Kidney capillary endothelial cell (primary cell): ENCODE results near the gene NBEA.
"Not testable (repeated sequence)": the region's sequence is repeated elsewhere in the genome, so short reads cannot be mapped to it uniquely, and the experiment has no call there.

Experiments
- DNase-seq: peaks from one replicate; pipeline ENCODE4 v3.0.0-alpha.2; 2018; ENCODE audit warnings: low spot score

The NBEA gene

DNA sequence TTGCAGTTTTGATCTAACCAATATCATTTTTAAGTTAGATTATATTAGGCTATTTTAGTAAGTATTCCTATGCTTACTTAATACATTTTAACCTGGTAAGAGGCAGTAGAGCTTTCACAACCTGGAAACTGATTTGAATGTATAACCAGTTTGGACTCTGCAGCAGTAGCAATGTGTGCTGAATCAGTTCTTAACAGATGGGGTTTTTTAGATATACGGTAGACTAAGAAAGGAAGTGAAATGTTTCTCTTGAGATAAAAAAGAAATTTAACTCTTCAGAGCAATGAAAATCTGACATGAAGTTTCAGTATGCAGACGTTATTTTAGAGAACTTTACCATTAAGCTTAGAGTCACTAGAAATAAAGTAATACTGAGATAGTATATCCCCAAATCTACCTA, 2.7 kb downstream of the NBEA start:
- no peak for DNase-seq

DNA sequence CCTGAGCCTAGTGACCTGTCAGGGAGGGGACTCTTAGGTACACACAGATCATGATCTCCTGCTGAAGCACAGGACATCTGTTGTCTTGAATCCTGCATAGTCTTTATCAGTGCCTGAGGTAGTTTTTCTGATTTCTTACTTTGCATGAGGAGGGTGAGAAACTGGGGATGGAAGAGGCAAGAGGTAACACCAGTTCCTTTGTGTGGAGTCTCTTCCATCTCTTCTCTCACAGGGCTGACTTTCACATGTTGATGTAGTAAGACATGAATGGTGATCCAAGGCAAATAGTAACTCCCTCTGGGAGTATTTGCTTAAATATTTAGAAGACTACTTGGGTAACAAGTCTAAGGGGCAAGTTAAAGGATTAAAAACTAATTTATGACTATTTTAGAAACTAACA, 9.5 kb downstream of the NBEA start:
- no peak for DNase-seq

GRCh38 chr13:34959489-34959888, 17.4 kb downstream of the NBEA start:
- DNase-seq, result no peak

DNA sequence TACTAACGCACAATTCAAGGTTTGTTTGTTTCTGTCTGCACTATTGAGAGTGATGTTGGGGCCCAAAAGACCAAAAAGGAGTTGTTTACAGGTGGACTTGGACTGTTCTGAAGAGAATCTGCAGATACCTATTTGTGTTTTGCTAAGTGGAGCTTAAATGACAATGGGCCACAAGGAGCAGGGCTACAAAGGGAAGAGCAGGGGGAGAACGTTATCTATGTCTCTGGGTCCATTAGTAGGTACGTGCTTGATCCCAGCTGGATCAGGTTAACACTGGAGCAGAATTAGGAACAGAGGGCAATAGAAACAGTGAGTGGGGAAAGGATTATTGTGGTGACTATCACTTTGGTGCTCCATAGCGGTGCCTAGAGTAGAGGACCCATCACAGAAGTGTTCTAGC, 22.5 kb downstream of the NBEA start:
- DNase-seq, result no peak

DNA sequence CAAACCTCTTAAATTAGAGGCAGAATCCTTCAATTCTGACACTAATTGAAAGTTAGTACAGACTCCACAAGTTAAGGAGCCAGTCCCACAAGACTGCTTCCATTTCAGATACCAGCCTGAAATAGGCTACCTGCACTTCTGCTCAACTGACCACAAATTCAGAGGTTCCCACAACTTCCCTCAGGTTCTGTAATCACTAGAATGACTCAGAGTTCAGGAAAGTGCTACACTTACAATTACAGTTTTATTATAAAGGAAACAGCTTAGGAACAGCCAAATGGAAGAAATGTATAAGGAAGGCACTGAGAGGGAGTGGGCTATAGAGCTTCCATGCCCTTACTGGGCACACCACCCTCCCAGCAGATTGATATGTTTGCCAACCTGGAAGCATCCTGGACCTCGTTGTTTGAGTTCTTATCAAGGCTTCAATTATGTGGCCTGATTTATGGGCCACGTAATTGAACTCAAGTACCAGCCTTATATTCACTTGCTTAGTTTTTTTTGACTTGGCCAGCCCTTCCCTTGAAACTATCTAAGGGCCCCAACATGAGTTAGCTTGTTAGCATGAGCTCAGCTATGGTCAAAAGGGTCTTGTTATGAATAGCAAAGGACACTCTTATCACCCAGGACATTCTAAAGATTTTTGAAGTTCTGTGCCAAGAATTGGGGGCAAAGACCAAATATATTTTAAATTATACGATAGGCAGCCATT, 25.9 kb downstream of the NBEA start:
- no peak for DNase-seq

- not testable (repeated sequence) for DNase-seq
Observed at GRCh38 chr13:34969539-34969938, 27.5 kb downstream of the NBEA start.

GRCh38 chr13:34970961-34971360, 28.9 kb downstream of the NBEA start:
- no peak for DNase-seq

DNA sequence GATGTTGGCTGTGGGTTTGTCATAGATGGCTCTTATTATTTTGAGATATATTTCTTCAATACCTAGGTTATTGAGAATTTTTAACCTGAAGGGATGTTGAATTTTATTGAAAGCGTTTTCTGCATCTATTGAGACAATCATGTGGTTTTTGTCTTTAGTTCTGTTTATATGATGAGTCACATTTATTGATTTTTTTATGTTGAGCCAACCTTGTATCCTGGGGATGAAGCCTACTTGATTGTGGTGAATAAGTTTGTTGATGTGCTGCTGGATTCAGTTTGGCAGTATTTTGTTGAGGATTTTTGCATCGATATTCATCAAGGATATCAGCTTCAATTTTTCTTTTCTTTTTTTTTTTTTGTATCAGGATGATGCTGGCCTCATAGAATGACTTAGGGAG, 29.4 kb downstream of the NBEA start:
- DNase-seq, result no peak

DNA sequence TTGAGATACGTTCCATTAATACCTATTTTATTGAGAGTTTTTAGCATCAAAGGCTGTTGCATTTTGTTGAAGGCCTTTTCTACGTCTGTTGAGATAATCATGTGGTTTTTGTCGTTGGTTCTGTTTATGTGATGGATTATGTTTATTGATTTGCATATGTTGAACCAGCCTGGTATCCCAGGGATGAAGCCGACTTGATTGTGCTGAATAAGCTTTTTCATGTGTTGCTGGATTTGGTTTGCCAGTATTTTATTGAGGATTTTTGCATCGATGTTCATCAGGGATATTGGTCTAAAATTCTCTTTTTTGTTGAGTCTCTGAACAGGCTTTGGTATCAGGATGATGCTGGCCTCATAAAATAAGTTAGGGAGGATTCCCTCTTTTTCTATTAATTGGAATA, 43.1 kb downstream of the NBEA start:
- not testable (repeated sequence) for DNase-seq

GRCh38 chr13:34988330-34988791, 46.3 kb downstream of the NBEA start:
- DNase-seq, result no peak

GRCh38 chr13:34990399-34991214, 48.5 kb downstream of the NBEA start:
- no peak for DNase-seq

DNA sequence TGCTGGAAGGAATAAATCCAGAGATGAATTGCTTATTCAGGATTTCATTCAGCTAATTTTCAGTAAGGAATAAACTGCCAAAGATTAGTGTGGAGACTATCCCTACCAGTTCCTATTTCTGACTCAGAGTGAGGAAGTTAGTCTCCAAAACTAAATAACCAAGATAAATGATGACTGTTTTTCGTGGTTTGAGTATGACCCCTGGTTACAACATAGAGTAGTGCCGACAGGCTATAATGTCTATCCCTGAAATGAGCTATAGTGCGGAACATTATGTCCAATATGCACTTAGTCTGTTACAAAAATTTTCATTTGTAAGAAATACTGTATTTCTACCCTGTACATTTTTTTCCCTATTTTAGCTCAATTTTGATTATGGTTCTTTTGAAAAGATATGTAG, 51.4 kb downstream of the NBEA start:
- no peak for DNase-seq

DNA sequence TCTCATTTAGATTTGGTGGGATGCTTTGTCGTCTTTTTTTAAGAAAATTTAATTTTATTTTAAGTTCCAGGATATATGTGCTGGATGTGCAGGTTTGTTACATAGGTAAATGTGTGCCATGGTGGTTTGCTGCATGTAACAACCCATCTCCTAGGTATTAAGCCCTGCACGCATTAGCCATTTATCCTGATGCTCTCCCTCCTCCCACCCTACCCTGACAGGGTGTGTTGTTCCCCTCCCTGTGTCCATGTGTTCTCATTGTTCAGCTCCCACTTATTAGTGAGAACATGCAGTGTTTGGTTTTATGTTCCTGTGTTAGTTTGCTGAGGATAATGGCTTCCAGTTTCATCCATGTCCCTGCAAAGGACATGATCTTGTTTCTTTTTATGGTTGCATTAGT, 61.7 kb downstream of the NBEA start:
- not testable (repeated sequence) for DNase-seq

- no peak for DNase-seq
Observed at GRCh38 chr13:35005051-35005450, 63.0 kb downstream of the NBEA start.

- DNase-seq, result no peak
Observed at GRCh38 chr13:35014606-35015213, 72.6 kb downstream of the NBEA start.

GRCh38 chr13:35016362-35017112, 74.5 kb downstream of the NBEA start:
- no peak for DNase-seq

DNA sequence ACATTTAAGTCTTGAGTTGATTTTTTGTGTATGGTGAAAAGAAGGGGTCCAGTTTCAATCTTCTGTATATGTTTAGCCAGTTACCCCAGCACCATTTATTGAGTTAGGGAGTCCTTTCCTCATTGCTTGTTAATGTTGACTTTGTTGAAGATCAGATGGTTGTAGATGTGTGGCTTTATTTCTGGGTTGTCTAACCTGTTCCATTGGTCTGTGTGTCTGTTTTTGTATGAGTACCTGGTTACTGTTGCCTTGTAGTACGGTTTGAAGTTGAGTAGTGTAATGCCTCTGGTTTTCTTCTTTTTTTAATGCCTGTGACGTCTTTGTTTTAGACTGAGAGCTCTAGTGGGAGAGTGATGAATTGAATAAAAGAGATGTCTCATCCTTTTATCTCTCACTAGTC, 83.2 kb downstream of the NBEA start:
- no peak for DNase-seq

DNA sequence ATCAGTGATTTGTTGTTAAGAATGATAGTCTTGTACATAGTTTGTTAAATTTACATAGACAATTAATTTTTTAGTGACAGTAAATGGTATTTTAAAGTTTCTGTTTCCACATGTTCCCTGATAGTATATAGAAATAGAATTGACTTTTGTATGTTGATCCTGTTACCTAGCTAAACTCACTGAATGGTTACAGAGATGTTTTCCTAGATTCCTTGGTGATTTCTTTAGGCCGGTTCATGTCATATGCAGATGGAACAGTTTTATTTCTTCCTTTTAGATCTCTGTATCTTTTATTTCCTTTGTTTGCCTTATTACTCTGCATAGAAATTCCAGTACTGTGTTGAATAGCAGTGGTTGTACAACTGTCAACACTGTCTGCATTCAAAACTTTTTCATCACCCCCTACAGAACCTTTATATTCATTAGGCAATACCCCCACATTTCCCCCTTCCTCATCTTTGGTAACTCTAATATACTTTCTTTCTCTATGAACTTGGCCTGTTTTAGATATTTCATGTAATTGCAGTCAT, 86.3 kb downstream of the NBEA start:
- DNase-seq, result no peak

DNA sequence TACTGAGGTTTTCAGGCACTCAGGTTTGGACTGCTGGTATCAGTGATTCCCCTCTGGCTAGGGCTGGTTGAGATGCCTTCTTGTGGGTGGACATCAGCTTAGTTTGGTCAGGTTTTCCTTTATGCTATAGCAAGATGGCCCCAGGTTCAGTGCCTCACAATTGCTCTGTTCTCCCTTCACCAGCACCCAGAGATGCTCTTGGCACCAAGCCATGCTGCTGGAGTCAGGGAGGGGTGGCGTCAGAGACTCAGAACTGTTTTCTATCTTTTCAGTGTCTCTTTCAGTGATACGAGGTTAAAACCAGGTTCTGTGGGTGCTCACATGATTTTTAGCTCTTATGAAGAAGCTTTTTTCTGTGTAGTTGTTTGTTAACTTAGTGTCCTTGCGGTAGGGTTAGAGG, 96.9 kb downstream of the NBEA start:
- DNase-seq, result no peak

- no peak for DNase-seq
Observed at GRCh38 chr13:35046587-35046986, 104.5 kb downstream of the NBEA start.

GRCh38 chr13:35055705-35056104, 113.6 kb downstream of the NBEA start:
- DNase-seq, result no peak

- DNase-seq, result no peak
Observed at GRCh38 chr13:35057858-35058257, 115.8 kb downstream of the NBEA start.
